ENCODE data around the gene ZSCAN9.

Gene ZSCAN9

DNA sequence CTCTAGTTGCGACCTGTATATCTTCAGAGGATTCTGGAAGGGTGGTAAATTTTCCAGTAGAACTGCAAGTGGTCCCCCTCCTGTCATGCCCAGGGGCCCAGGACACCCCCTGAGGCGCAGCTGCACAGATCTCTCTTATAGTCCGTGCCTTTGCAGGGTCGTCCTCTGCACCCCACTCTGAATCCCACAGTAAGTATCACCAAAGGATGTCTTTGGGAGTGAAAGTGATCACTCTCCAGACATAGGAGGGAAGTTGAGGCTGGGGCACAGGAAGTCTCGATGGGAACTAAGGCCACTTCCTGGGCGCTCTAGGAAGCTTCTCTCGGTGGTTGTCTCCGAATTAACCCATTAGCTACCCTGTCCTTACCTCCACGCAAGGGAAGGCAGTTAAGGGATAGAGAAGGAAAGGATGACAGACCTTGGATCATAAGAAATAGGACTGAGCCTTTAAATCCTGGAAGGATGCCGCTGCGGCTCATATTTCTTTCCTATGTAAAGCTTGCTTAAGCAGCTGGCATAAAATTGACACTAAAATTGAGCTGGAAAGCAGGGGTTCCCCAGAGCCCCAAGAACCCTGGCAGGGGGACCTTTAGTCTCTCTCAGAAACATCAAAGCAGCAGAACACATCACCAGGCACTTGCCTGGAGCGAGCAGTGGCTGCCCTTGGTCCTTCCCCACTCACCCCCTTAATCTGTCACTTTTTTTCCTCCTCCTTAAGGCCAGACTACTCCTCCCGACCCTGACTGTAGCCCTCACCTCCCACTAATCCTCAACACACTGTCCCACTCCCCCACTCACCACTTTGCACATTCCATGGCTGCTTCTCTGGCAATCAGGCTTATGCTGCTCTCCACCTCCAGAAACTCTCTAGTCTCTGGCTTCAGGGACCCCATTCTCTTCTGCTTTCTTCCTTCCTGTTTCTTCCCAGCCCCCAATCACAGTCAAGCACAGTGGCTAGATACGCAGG is 27.2 kb downstream of the ZSCAN9 start, which contains the start of gene ZKSCAN4:
ZKSCAN4 (minus strand) TSS at position 261 of the 967 bp plus-strand sequence. CDS start 289 bp downstream, outside the sequence.
- TF ChIP-seq, protein P1, sequence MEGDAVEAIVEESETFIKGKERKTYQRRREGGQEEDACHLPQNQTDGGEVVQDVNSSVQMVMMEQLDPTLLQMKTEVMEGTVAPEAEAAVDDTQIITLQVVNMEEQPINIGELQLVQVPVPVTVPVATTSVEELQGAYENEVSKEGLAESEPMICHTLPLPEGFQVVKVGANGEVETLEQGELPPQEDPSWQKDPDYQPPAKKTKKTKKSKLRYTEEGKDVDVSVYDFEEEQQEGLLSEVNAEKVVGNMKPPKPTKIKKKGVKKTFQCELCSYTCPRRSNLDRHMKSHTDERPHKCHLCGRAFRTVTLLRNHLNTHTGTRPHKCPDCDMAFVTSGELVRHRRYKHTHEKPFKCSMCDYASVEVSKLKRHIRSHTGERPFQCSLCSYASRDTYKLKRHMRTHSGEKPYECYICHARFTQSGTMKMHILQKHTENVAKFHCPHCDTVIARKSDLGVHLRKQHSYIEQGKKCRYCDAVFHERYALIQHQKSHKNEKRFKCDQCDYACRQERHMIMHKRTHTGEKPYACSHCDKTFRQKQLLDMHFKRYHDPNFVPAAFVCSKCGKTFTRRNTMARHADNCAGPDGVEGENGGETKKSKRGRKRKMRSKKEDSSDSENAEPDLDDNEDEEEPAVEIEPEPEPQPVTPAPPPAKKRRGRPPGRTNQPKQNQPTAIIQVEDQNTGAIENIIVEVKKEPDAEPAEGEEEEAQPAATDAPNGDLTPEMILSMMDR (conservative IDR thresholded peaks at IDR 0.05; ENCODE audit: low read depth, low read length): no peak
- DNase-seq (ENCODE audit: low read depth): peak; percentile 77
- peak within 1 kb of the TSS; percentile 96 for H3K4me3 ChIP-seq (ENCODE audit: low read length)

DNA sequence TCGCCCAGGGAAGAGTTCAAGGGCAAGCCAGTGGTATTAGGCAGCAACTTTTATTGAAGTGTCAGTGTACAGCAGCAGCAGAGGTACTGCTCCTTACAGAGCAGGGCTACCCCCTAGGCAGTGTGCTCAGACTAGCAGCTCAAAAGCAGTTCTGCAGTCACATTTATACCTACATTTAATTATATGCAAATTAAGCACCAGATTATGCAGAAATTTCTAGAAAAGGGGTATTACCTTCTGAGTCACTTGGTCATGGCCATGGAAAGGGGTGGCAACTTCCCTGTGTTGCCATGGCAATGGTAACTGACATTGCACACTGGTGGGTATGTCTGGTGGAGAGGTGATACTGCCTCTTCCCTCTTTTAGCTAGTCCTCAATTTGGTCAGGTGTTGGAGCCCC is 29.0 kb downstream of the ZSCAN9 start:
- H3K4me3 ChIP-seq (ENCODE audit: low read length): no peak overlapping the region
- TF ChIP-seq, protein P1 (conservative IDR thresholded peaks at IDR 0.05; ENCODE audit: low read depth, low read length): no peak
- DNase-seq (ENCODE audit: low read depth): no peak

DNA sequence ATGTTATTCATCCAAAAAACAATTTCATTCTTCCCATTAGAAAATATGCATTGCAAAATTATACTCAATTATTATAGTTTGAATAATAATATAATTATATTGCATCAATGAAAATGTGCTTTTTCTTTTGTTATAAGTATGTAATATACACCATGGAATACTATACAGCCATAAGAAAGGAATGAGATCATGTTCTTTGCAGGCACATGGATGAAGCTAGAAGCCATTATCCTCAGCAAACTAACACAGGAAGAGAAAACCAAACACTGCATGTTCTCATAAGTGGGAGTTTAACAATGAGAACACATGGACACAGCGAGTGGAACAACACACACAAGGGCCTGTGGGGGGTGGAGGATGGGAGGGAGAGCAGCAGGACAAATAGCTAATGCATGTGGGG is 32.0 kb downstream of the ZSCAN9 start:
- no peak for DNase-seq (ENCODE audit: low read depth)
- TF ChIP-seq, protein P1 (conservative IDR thresholded peaks at IDR 0.05; ENCODE audit: low read depth, low read length): no peak
- no peak overlapping the region for H3K4me3 ChIP-seq (ENCODE audit: low read length)

DNA sequence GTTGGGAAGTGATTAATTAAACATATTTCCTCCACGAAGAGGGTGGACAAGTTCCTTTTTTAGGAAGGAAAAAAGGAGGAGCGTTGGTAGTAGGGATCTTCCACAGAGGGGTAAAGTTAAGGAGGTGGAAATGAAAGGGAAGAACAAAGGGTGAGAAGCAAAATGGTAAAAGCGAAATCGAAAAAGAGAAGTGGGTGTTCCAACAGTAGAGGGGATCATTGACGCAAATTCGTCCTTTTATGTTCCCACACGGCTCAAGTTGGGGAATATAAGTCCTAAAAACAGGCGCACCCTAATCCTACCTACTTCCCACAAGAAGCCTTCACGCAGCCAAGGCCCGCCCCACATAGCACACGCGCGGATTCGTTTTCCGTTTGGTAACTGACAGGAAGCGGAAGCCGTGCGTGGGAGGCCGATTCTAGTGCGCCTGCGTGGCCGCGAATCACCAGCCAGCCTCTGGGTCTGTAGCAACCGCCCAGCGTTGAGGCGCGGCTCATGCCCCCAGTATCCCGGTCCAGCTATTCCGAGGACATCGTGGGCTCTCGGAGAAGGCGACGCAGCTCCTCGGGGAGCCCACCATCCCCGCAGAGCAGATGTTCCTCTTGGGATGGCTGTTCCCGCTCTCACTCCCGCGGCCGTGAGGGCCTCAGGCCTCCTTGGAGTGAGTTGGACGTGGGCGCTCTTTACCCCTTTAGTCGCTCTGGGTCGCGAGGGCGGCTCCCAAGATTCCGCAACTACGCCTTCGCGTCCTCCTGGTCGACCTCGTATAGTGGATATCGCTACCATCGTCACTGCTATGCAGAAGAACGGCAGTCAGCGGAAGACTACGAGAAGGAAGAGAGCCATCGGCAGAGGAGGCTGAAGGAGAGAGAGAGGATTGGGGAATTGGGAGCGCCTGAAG is 34.1 kb downstream of the ZSCAN9 start, which contains the start of gene NKAPL:
NKAPL (plus strand) TSS at position 421 of the 901 bp plus-strand sequence; CDS start at position 496, 75 bp downstream.
- TF ChIP-seq, protein P1 (conservative IDR thresholded peaks at IDR 0.05; ENCODE audit: low read depth, low read length): no peak
- DNase-seq (ENCODE audit: low read depth): no peak
- H3K4me3 ChIP-seq (ENCODE audit: low read length): peak within 1 kb of the TSS; percentile 33

DNA sequence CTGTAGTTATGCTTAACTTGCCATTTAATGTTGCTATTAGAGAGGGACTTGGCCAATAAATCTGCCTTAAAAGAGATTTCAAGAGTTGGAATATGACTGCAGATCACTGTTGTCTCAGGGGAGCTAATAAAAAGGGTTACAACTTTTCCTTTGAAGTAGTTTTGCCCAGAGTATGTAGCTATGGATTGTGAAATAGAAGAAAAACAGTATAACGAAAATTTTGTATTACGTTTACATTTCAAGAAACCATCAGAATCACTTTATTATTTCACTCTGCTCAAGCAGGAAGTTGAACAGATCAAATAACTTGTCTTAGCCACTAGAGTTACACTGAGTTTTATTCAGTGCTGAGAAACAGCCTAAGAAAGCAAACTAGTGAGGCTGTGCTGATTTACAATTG is 38.8 kb downstream of the ZSCAN9 start:
- H3K4me3 ChIP-seq (ENCODE audit: low read length): no peak overlapping the region
- DNase-seq (ENCODE audit: low read depth): no peak
- TF ChIP-seq, protein P1 (conservative IDR thresholded peaks at IDR 0.05; ENCODE audit: low read depth, low read length): no peak

DNA sequence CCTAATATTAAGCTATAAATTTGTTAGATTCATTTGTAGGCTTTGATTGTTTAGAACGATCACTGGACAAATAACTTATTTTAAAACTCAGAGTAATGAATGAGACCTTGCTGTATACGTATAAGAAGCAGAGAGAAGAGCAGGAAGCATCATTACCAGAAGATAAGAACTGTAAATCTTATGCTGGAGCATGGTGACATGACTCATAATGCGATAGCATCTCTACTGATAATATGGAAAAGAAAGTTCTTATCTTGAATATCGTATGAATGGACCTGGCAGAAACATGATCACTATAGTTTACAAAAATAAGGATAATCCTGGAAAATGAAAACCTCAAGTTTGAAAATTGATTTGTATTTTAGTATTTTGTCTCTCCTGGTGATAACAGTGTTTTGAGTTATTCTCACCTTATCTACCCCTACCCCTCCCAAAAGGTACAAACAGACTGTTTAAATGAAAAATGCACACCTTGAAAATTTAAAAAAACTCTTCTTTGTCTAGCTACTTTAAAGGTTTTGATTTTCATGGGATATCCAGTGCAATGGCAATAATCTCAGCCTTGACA is 39.8 kb downstream of the ZSCAN9 start:
- no peak overlapping the region for H3K4me3 ChIP-seq (ENCODE audit: low read length)
- DNase-seq (ENCODE audit: low read depth): no peak
- TF ChIP-seq, protein P1 (conservative IDR thresholded peaks at IDR 0.05; ENCODE audit: low read depth, low read length): no peak

All from retinal pigment epithelial cell (primary cell).